PFSK-1 (cell line): ENCODE results near the gene ADGRG3.

Experiments used
- FOXP2 ChIP-seq: optimal IDR thresholded peaks from 2 replicates; pipeline ENCODE3; 2011; ENCODE audit warnings: borderline replicate concordance, control low read depth, inconsistent platforms; ENCODE audit not compliant: insufficient read depth; ENCODE audit errors: extremely low read length, extremely low read depth
- POLR2AphosphoS5 ChIP-seq: IDR thresholded peaks from 2 replicates; pipeline ENCODE4 v1.6.1; 2012; ENCODE audit warnings: low read depth, mild to moderate bottlenecking, control low read depth, low read length, moderate library complexity
- TAF1 ChIP-seq: IDR thresholded peaks from 2 replicates; pipeline ENCODE4 v1.6.1; 2012; ENCODE audit warnings: low read length, control low read depth, borderline replicate concordance; ENCODE audit not compliant: insufficient read depth

DNA sequence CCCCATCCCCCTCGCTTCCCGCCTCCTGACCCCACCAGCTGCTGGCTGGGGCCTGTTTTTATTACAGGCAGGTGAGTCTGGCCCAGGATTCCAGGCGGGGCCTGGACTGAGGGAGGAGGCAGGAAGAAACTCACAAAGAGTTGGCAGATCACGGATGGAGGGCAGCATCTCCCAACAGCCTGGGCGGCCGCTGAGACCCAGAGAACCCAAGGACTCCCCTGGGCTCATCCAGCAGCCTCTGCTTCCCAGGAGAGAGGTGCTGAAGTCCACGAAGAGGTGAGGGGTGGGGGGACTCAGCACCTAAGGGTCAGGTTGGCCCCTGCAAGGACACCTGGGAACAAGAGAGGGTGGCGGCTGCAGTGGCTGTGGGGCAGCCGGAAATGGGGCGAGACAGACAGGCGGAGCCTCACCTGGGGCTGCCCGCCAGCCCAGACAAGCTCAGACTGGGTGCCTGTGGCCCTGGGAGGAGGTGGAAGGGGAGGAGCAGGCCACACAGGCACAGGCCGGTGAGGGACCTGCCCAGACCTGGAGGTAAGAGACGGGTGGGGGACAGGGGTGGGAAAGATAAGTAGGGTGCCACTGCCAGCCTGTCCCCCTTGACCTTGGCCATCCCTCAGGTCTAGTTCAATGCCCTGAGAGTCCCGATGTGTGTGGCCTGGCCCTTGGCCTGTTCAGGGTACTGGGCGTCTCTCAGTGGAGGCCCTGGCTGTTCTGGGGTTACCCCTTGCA lies 48.3 kb upstream of the ADGRG3 start:
- TF ChIP-seq POLR2AphosphoS5 (no peak), TAF1 (no peak), FOXP2 (no peak)
